Putamen (tissue), 1 donor: Measurements from ENCODE around the gene KDELR3.

Experiments
- DNase-seq: peaks from one replicate; pipeline ENCODE4 v3.0.0-alpha.2; 2016; ENCODE audit warnings: low spot score

Gene KDELR3

GRCh38 chr22:38467904-38468442, at the start of gene KDELR3:
KDELR3 (plus strand) TSS chr22:38468096; CDS start chr22:38468234, 138 bp downstream.
- DNase-seq: no peak

- DNase-seq: no peak
Observed at GRCh38 chr22:38418589-38418988, 49.3 kb upstream of the KDELR3 start.

- DNase-seq: no peak
Observed at GRCh38 chr22:38419121-38419857, 48.6 kb upstream of the KDELR3 start.

- no peak for DNase-seq
Observed at GRCh38 chr22:38419858-38420160, 48.1 kb upstream of the KDELR3 start.

- no peak for DNase-seq
Observed at GRCh38 chr22:38420734-38421133, 47.2 kb upstream of the KDELR3 start.

GRCh38 chr22:38422611-38423511, 45.0 kb upstream of the KDELR3 start:
- DNase-seq: peak; percentile 84

GRCh38 chr22:38423512-38424503, 44.1 kb upstream of the KDELR3 start:
- no peak for DNase-seq

- DNase-seq: no peak
Observed at GRCh38 chr22:38424525-38425080, 43.3 kb upstream of the KDELR3 start.

- DNase-seq: no peak
Observed at GRCh38 chr22:38426628-38427027, 41.3 kb upstream of the KDELR3 start.

- no peak for DNase-seq
Observed at GRCh38 chr22:38427465-38427864, 40.4 kb upstream of the KDELR3 start.

GRCh38 chr22:38427940-38428339, 40.0 kb upstream of the KDELR3 start:
- DNase-seq: no peak

- no peak for DNase-seq
Observed at GRCh38 chr22:38428714-38429113, 39.2 kb upstream of the KDELR3 start.

GRCh38 chr22:38429499-38430068, 38.3 kb upstream of the KDELR3 start:
- DNase-seq: peak; percentile 61

GRCh38 chr22:38431266-38432010, 36.5 kb upstream of the KDELR3 start:
- no peak for DNase-seq

- DNase-seq: no peak
Observed at GRCh38 chr22:38432264-38432663, 35.6 kb upstream of the KDELR3 start.

- DNase-seq: no peak
Observed at GRCh38 chr22:38433871-38434270, 34.0 kb upstream of the KDELR3 start.

- no peak for DNase-seq
Observed at GRCh38 chr22:38435010-38435409, 32.9 kb upstream of the KDELR3 start.

GRCh38 chr22:38435965-38436364, 31.9 kb upstream of the KDELR3 start:
- no peak for DNase-seq

- no peak for DNase-seq
Observed at GRCh38 chr22:38436629-38437395, 31.1 kb upstream of the KDELR3 start.

GRCh38 chr22:38437416-38437815, 30.5 kb upstream of the KDELR3 start:
- DNase-seq: no peak
